GM19023 (cell line): ENCODE measurements around the gene DRC7.
"Not testable (repeated sequence)": the region's sequence is repeated elsewhere in the genome, so short reads cannot be mapped to it uniquely, and the experiment has no call there.

Experiments used
- ATAC-seq: cut with Tn5 transposase; IDR thresholded peaks from one replicate; pipeline ENCODE4 v1.9.1; 2021; ENCODE audit warnings: mild to moderate bottlenecking, moderate library complexity; ENCODE audit not compliant: unreplicated experiment

The DRC7 gene

GRCh38 chr16:57711993-57712392 lies 17.4 kb downstream of the DRC7 start:
- no peak for ATAC-seq

DNA sequence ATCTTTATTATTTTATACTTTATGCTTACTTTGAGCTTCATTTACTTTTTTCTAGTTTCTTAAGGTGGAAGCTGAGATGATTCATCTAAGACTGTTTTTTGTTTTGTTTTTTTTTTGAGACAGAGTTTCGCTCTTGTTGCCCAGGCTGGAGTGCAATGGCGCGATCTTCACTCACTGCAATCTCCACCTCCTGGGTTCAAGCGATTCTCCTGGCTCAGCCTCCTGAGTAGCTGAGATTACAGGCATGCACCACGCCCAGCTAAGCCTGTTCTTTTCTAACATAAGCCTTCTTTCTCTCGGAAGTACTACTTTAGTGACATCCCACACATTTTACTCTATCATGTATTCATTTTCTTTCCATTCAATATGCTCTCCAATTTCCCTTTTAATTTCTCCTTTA lies 18.0 kb downstream of the DRC7 start:
- not testable (repeated sequence) for ATAC-seq

DNA sequence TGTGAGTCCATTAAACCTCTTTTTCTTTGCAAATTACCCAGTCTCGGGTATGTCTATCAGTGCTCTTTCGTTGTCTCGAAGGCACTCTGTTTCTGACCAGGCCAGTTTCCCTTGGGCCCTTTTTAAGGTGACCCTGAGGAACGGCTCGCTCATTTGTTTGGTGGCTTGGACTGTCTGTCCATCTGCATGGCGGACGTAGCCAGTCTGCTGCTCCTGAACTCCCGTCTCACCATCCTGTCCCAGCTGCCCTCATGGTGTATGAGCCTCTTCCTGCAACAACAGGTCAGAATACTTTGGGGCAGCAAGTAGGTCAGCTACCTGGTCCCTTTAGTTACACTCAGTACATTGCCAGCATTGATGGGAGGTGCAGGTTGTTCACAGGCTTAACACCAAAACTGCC lies 19.0 kb downstream of the DRC7 start:
- no peak for ATAC-seq

- no peak for ATAC-seq
Measured at GRCh38 chr16:57714047-57714446, 19.4 kb downstream of the DRC7 start.

GRCh38 chr16:57720142-57720575 lies 25.6 kb downstream of the DRC7 start:
- ATAC-seq = no peak

DNA sequence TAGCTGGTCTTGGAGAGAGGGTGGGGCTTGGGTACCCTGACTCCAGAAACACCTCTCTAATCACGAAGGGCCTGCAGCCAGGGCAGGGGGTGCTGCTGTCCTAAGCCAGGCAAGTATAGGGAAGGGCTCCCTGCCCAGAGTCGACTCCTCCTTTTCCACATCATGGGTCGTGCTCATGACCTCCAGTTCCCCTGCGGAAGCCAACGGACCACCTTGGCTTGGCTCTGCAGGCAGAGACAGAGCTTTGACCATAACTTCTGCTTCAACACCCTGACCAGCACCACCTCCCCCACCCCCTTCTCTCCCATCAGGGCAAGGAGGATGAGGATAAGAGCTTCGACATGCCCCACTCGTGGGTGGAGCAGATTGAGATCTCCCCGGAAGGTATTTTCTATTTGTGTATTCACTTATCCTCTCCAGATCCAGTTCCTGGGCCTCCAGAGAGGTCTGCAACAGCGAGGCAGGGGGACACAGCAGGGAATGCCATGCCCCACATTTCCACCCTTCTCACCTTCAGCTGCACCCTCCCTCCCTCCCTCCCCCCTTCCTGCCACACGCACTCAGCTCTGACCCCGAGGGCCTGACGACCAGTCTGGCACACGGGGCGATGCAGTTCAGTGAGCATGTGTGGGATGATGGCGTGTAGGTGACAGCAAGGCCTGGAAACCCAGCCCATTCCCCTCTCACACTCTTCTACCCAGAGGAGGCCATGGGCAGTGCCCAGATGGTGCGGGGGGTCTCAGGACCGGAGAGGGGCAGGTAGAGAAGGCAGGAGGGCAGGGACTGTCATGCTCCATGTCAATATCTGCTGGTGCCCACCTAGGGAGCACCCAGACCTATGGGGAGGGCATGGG lies 27.0 kb downstream of the DRC7 start:
- ATAC-seq = no peak

DNA sequence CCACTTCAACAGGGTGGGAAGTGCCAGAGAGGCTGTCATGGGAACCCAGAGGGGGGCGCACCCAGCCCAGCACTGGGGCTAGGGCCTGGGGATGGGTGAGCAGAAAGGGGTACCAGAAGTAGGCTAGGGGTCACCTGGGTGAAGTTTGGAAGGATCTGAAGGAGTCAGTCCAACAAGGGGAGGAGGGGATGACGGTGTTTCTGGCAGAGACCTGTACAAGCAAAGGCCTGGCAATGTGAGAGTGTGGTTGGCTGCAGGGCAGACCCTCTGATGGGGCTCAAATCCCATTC lies 27.5 kb downstream of the DRC7 start:
- ATAC-seq = no peak

DNA sequence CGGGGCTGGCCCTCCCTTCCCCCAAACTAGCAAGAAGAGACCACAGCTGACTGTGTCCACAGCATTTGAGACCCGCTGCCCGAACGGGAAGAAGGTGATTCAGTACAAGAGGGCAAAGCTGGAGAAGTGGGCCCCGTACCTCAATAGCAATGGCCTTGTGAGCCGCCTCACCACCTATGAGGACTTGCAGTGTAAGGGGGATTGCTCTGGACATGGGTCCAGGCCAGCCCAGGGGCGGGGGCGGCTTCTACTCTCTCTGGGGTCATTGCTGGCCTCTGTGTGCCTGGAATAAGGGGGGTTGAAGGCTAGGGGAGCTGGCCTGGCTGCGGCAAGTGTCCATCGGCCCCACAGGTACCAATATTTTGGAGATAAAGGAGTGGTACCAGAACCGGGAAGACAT lies 28.0 kb downstream of the DRC7 start:
- no peak for ATAC-seq

DNA sequence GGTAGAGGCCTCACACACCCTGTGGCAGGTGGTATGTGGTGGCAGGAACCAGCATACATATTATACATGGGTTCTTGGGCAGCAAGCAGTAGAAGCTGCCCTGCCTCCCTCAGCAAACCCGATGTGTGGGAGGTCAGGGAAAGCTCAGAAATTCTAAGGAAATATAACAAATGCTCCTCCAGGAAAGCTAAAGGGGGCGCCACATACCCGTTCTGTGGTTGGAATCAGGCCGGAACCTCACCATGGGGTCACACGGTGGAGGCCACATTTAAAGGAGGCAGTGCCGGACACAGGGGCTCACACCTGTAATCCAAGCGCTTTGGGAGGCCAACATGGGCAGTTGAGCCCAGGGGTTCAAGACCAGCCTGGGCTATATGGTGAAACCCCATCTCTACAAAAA lies 28.6 kb downstream of the DRC7 start:
- ATAC-seq = no peak

DNA sequence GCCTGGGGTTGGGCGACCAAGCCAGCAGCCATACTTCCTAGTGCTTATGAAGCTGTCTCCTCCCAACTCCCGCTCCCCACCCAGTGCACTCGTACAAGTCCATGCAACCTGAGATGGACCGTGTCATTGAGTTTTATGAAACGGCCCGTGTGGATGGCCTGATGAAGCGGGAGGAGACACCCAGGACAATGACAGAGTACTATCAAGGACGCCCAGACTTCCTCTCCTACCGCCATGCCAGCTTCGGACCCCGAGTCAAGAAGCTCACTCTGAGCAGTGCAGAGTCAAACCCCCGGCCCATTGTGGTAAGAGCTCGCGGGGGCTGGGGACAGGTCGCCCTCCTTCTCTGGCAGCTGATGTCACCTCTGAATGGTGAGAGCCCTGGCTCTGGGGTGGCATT lies 29.9 kb downstream of the DRC7 start:
- no peak for ATAC-seq

DNA sequence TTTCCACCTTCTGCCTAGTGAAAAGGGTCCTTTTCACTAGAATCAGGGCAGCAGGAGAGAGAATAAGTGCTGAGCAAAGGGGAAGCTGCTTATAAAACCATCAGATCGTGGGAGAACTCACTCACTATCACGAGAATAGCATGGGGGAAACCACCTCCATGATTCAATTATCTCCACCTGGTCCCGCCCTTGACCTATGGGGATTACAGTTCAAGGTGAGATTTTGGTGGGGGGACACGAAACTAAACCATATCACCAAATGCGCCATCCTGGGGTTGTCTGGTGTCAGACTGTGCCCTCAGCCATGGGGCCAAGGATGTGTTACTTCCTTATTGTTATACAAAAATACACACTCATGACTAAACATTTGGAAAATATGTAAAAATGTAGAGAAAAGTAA lies 30.5 kb downstream of the DRC7 start:
- ATAC-seq = no peak

DNA sequence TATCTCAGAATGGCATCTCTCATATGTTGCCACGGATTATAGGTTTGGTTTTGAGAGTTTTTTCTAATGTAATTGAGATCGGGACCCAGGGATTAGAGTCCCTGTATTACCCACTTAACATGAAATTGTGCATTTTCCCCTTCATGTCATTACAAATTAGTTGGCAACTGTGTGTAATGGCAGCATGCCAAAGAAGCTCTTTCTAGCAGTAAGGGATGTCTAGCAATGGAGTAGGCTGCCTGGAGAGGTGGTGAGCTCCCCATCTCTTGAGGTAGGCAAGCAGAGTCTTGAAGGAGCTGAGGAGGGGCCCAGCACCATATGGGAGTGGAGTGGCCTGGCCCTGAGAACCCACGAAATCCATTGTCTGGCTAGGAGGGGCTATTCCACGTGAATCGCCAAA lies 30.9 kb downstream of the DRC7 start:
- no peak for ATAC-seq

DNA sequence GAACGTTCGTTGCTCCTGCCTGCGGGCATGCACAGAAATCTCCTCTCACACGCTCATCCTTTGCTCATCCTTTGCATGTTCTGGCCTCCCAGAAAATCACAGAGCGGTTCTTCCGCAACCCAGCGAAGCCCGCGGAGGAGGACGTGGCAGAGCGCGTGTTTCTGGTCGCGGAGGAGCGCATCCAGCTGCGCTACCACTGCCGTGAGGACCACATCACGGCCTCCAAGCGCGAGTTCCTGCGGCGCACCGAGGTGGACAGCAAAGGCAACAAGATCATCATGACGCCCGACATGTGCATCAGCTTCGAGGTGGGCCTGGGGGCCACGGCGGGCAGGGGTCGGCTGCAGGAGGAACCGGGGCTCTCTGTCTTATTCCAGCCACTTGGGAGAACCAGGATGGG lies 31.4 kb downstream of the DRC7 start:
- no peak for ATAC-seq

DNA sequence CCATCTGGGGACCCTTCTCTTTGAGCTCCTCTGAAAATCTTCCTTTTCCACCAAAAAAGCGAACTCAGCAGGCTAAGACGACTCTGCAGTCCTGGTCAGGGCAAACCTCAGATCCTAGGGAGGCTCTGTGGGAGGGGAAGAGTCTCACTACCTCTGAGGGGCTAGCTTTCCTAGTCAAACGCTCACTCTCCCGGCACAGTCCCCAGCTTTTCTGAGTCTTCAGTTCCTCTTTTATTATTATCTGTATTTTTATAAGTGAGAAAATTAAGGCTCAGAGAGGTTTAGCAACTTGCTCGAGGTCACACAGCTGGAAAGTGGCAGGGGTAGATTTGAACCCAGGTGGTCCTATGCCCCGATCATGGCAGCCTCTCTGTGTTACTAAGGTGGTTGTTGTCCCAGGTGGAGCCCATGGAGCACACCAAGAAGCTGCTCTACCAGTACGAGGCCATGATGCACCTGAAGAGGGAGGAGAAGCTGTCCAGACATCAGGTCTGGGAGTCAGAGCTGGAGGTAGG lies 31.9 kb downstream of the DRC7 start:
- ATAC-seq = no peak

GRCh38 chr16:57727610-57728009 lies 33.0 kb downstream of the DRC7 start:
- no peak for ATAC-seq

DNA sequence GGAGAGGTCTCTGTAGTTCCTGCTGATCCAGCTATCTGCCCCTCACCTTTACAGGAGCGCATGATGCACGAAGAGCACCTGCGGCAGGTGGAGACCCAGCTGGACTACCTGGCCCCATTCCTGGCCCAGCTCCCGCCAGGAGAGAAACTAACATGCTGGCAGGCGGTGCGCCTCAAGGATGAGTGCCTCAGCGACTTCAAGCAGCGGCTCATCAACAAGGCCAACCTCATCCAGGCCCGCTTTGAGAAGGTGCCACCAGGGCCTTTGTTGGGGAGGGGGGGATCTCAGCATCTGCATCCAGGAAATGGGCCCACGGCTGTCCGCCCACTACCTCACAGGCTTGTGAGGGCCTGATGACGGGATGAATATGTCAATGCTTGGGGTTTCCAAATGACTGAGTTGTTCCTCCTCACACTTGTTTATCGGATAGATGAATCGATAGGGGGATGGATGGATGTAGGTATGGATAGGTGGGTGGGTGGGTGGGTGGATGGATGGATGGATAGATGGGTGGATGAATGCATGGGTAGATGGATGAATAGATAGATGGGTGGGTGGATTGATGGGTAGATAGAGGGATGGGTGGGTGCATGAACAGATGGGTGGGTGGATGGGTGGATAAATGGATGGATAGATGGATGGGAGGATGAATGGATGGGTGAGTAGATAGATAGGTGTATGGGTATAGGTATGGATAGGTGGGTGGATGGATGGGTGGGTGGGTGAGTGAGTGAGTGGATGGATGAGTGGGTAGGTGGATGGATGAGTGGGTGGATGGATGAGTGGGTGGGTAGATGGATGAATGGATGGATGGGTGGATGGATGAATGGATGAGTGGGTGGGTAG lies 34.0 kb downstream of the DRC7 start:
- ATAC-seq = no peak

DNA sequence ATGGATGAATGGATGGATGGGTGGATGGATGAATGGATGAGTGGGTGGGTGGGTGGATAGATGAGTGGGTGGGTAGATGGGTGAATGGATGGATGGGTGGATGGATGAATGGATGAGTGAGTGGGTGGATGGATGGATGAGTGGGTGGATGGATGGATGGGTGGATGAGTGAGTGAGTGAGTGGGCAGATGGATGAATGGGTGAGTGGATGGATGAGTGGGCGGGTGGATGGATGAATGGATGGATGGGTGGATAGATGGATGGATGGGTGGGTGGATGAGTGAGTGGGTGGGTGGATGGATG lies 34.5 kb downstream of the DRC7 start:
- ATAC-seq = no peak

DNA sequence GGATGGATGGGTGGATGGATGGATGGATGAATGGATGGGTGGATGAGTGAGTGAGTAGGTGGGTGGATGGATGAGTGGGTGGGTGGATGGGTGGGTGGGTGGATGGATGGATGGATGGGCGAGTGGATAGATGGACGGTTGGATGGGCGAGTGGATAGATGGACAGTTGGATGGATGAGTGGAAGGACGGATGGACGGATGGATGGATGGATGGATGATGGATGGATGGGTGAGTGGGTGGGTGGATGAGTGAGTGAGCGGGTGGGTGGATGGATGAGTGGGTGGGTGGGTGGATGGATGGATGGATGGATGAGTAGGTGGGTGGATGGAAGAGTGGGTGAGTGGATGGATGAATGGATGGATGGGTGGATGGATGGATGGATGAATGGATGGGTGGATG lies 35.2 kb downstream of the DRC7 start:
- not testable (repeated sequence) for ATAC-seq

DNA sequence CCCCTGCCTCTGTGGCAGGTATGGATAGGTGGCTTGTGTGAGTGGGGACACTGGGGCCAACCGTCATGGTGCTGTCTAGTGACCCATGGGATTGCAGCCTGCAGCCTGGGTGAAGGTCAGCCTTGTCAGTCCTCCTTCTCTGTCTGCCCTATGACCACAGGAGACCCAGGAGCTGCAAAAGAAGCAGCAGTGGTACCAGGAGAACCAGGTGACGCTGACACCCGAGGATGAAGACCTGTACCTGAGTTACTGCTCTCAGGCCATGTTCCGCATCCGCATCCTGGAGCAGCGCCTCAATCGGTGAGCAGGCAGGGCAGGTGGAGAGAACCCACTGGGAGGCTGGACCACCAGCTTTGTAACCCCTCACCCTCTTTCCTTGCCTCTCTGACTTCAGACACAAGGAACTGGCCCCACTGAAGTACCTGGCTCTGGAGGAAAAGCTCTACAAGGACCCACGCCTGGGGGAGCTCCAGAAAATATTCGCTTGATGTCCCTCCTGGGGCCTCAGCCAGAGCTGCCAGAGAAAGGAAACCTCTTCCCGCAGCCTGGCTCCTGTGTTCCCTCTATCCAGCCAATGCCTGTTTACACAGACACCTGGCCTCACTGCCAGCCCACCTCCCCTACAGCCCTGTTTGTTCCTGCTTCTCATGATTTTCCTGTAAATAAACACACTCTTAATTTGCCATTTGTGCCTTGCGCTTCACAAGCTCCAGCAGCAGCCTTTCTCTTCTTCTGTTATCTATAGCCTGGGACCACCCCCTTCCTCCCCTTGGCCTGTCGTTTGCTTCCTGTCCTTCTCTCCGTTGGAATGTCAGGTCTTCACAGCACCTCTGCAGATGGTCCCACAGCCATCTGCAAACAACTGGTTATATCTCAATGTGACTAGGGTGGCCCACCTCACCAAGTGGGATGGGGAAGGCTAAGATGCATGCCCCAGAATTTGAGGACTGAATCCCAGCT lies 36.4 kb downstream of the DRC7 start:
- ATAC-seq = no peak

DNA sequence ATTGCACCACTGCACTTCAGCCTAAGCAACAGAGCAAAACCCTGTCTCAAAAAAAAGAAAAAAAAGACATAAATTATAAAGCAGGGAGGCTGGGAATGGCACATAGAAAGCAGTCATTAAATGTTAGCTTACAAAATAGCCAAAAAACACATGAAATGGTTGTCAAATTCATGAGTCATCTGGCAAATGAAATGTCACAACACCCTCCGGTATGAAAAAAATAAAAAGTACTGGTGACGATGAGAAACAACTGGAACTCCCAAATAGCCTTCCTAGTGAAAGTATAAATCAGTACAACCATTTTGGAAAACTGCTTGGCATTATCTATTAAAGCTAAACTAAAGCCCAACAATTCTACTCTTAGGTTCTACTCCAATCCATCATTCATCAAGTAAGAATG lies 37.4 kb downstream of the DRC7 start:
- ATAC-seq = no peak

DNA sequence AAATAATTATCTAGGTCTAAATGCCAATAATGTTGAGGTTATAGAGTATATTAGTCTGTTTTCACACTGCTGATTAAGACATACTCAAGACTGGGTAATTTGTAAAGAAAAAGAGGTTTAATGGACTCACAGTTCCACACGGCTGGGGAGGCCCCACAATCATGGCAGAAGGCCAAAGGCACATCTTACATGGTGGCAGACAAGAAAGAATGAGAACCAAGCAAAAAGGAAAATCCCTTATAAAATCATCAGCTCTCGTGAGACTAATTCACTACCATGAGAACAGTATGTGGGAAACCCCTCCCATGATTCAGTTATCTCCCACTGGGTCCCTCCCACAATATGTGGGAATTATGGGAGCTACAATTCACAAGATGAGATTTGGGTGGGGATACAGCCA lies 38.1 kb downstream of the DRC7 start:
- no peak for ATAC-seq
